ENCODE results near the gene BMP3.

- TF ChIP-seq CTCF (tag by site-specific recombination; IDR thresholded peaks at IDR 0.05) (no peak), ZNF23 (tag by site-specific recombination; IDR thresholded peaks at IDR 0.05; ENCODE audit: borderline replicate concordance) (no peak), PRDM6 (tag by site-specific recombination; IDR thresholded peaks at IDR 0.05) (no peak), ZNF280D (tag by site-specific recombination; IDR thresholded peaks at IDR 0.05) (no peak), SETDB1 (IDR thresholded peaks at IDR 0.05; ENCODE audit: insufficient read length, low read length) (no peak), ELK4 (IDR thresholded peaks at IDR 0.05; ENCODE audit: borderline replicate concordance, low read depth, low read length) (no peak), ATF2 (tag by site-specific recombination; IDR thresholded peaks at IDR 0.05; ENCODE audit: low read depth) (no peak)
Measured at GRCh38 chr4:81096566-81096965, 66.1 kb downstream of the BMP3 start.
